H9 (cell line): ENCODE data around the gene MAPK4. TPM values are rescaled to one million over a fixed set of nuclear protein-coding genes. Genes with fewer than 3 reads are reported as not detected.

Experiments
- DNase-seq: peaks from one replicate; pipeline ENCODE4 v3.0.0-alpha.2; 2017
- H2AFZ ChIP-seq: one replicate; pipeline ENCODE4 v1.6.1; 2013; ENCODE audit warnings: mild to moderate bottlenecking, low read length, control low read depth, moderate library complexity
- H2AK5ac ChIP-seq: 2 replicates; pipeline ENCODE4 v1.6.1; 2013; ENCODE audit warnings: low read length, control low read depth, mixed read lengths; ENCODE audit not compliant: insufficient read length
- H2BK120ac ChIP-seq: one replicate; pipeline ENCODE4 v1.6.1; 2013; ENCODE audit warnings: low read depth, mild to moderate bottlenecking, low read length, control low read depth, inconsistent platforms; ENCODE audit not compliant: poor library complexity, severe bottlenecking
- H2BK12ac ChIP-seq: 2 replicates; pipeline ENCODE4 v1.6.1; 2013; ENCODE audit warnings: low read length, control low read depth, mixed read lengths, low read depth; ENCODE audit not compliant: insufficient read length
- H2BK15ac ChIP-seq: 2 replicates; pipeline ENCODE4 v1.6.1; 2013; ENCODE audit warnings: low read depth, low read length, control low read depth
- H2BK20ac ChIP-seq: one replicate; pipeline ENCODE4 v1.6.1; 2013; ENCODE audit warnings: low read depth, mild to moderate bottlenecking, low read length, control low read depth, inconsistent platforms; ENCODE audit not compliant: poor library complexity, severe bottlenecking
- H2BK5ac ChIP-seq: 2 replicates; pipeline ENCODE4 v1.6.1; 2013; ENCODE audit warnings: low read length, control low read depth, mixed read lengths; ENCODE audit not compliant: insufficient read length
- H3K14ac ChIP-seq: 2 replicates; pipeline ENCODE4 v1.6.1; 2013; ENCODE audit warnings: low read length, control low read depth; ENCODE audit not compliant: insufficient read depth
- H3K18ac ChIP-seq: 2 replicates; pipeline ENCODE4 v1.6.1; 2013; ENCODE audit warnings: low read depth, mild to moderate bottlenecking, mixed read lengths, low read length, control low read depth; ENCODE audit not compliant: insufficient read length
- H3K23ac ChIP-seq: 2 replicates; pipeline ENCODE4 v1.6.1; 2013; ENCODE audit warnings: low read length, control low read depth, mixed read lengths, low read depth; ENCODE audit not compliant: insufficient read length
- H3K23me2 ChIP-seq: 2 replicates; pipeline ENCODE4 v1.6.1; 2013; ENCODE audit warnings: low read depth, mild to moderate bottlenecking, mixed read lengths, low read length, control low read depth; ENCODE audit not compliant: insufficient read length, poor library complexity, severe bottlenecking
- H3K27ac ChIP-seq: 2 replicates; pipeline ENCODE4 v1.5.1; 2013; ENCODE audit warnings: low read length, control low read depth, mixed read lengths, low read depth; ENCODE audit not compliant: insufficient read length
- H3K27me3 ChIP-seq: 2 replicates; pipeline ENCODE4 v1.6.1; 2013; ENCODE audit warnings: low read length, control low read depth, inconsistent platforms; ENCODE audit not compliant: insufficient read depth
- H3K4ac ChIP-seq: 2 replicates; pipeline ENCODE4 v1.6.1; 2013; ENCODE audit warnings: low read depth, mild to moderate bottlenecking, control low read depth, inconsistent platforms, low read length, moderate library complexity
- H3K4me1 ChIP-seq: 2 replicates; pipeline ENCODE4 v1.6.1; 2013; ENCODE audit warnings: low read length, control low read depth, inconsistent platforms; ENCODE audit not compliant: insufficient read depth
- H3K4me2 ChIP-seq: 2 replicates; pipeline ENCODE4 v1.6.1; 2013; ENCODE audit warnings: low read length, control low read depth, mixed read lengths; ENCODE audit not compliant: insufficient read length, insufficient read depth
- H3K56ac ChIP-seq: 2 replicates; pipeline ENCODE4 v1.6.1; 2013; ENCODE audit warnings: low read depth, mild to moderate bottlenecking, mixed read lengths, low read length, control low read depth; ENCODE audit not compliant: insufficient read length
- H3K79me1 ChIP-seq: 2 replicates; pipeline ENCODE4 v1.6.1; 2013; ENCODE audit warnings: low read depth, mild to moderate bottlenecking, moderate library complexity, low read length, control low read depth, inconsistent platforms; ENCODE audit not compliant: insufficient read depth, poor library complexity, severe bottlenecking
- H3K79me2 ChIP-seq: 2 replicates; pipeline ENCODE4 v1.6.1; 2013; ENCODE audit warnings: low read length, control low read depth, inconsistent platforms; ENCODE audit not compliant: insufficient read depth
- H3K9ac ChIP-seq: 2 replicates; pipeline ENCODE4 v1.6.1; 2013; ENCODE audit warnings: low read length, control low read depth, mixed read lengths; ENCODE audit not compliant: insufficient read length; ENCODE audit errors: extremely low read depth
- H3K9me3 ChIP-seq: one replicate; pipeline ENCODE4 v1.6.1; 2013; ENCODE audit warnings: low read depth, low read length, inconsistent platforms; ENCODE audit not compliant: control insufficient read depth
- H3T11ph ChIP-seq: one replicate; pipeline ENCODE4 v1.6.1; 2013; ENCODE audit warnings: mild to moderate bottlenecking, low read length, control low read depth, inconsistent platforms
- H4K20me1 ChIP-seq: one replicate; pipeline ENCODE4 v1.6.1; 2013; ENCODE audit not compliant: control insufficient read depth, insufficient read length, insufficient read depth
- H4K5ac ChIP-seq: 2 replicates; pipeline ENCODE4 v1.6.1; 2013; ENCODE audit warnings: low read depth, mild to moderate bottlenecking, mixed read lengths, low read length, control low read depth; ENCODE audit not compliant: insufficient read length
- H4K8ac ChIP-seq: replicated peaks from 2 replicates; pipeline ENCODE4 v1.6.1; 2013; ENCODE audit warnings: low read length, control low read depth, mixed read lengths, low read depth; ENCODE audit not compliant: insufficient read length
- H4K91ac ChIP-seq: 2 replicates; pipeline ENCODE4 v1.6.1; 2013; ENCODE audit warnings: low read depth, mild to moderate bottlenecking, moderate library complexity, mixed read lengths, low read length, control low read depth; ENCODE audit not compliant: insufficient read length
- H3K27ac Mint-ChIP-seq, 3 experiments: 2 replicates in 2 of 3; 3 replicates in 1 of 3; pipeline ENCODE4 v1.8.0; 2020 to 2021; ENCODE audit warnings: mixed read lengths in 3 of 3, mild to moderate bottlenecking in 1 of 3, moderate library complexity in 1 of 3
- H3K27me3 Mint-ChIP-seq: 2 replicates; pipeline ENCODE4 v1.8.0; 2021; ENCODE audit warnings: low read depth, mild to moderate bottlenecking, moderate library complexity, mixed read lengths
- H3K36me3 Mint-ChIP-seq, 3 experiments: 2 replicates in 2 of 3; 3 replicates in 1 of 3; pipeline ENCODE4 v1.8.0; 2020 to 2021; ENCODE audit warnings: low read depth in 3 of 3, mixed read lengths in 3 of 3; ENCODE audit not compliant: insufficient read depth in 1 of 3
- H3K4me1 Mint-ChIP-seq, 2 experiments: 2 replicates each; pipeline ENCODE4 v1.8.0; 2020; ENCODE audit warnings: mixed read lengths in 2 of 2
- H3K4me3 Mint-ChIP-seq, 2 experiments: 2 replicates in 1 of 2; 3 replicates in 1 of 2; pipeline ENCODE4 v1.8.0; 2020 to 2021; ENCODE audit warnings: mild to moderate bottlenecking in 2 of 2, mixed read lengths in 2 of 2, moderate library complexity in 1 of 2
- H3K9me3 Mint-ChIP-seq, 2 experiments: 2 replicates in 1 of 2; 3 replicates in 1 of 2; pipeline ENCODE4 v1.8.0; 2020; ENCODE audit warnings: mild to moderate bottlenecking in 2 of 2, mixed read lengths in 2 of 2, moderate library complexity in 1 of 2
- CTCF ChIP-seq: fragments of 200-600 bp; sonication (generic); conservative IDR thresholded peaks from 3 replicates; pipeline ENCODE4 v1.8.0; 2021; ENCODE audit warnings: antibody characterized with exemption, mild to moderate bottlenecking
- WGBS: extraction: QIAGEN DNeasy Blood & Tissue Kit; methylation state at CpG from one replicate; pipeline ENCODE4 v1.1.7; 2013; ENCODE audit warnings: missing lambda C conversion rate, low lambda C conversion rate, mixed read lengths; ENCODE audit not compliant: insufficient read length; ENCODE audit errors: extremely low coverage; 5-methylcytosine and 5-hydroxymethylcytosine counted together
- total RNA-seq: library from RNA; stranded (reverse); gene quantifications from 2 replicates; pipeline ENCODE4 v1.2.1, GENCODE V29; 2021

Gene MAPK4
- total RNA-seq, 1 experiment from 2014 or later = 1.6 TPM

DNA sequence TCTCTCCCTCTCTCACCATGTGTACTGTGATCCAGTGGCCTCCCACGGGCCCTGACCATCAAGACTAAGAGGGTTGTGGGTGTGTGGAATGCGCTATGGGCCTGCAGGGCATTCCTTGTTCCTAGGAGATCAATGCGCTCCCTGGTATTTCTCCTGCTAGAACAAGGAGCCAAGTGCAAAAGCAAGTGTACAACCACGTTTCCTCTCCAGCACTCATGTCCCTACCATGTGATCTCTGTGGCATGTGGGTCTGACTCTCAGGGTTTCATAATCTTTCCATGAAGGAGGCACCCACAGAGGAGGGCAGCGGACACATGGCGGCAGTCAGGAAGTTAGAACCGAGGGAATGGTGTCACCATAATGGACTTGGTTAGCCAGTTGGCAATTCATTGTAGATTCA, 91.4 kb downstream of the MAPK4 start:
- Histone ChIP-seq H2BK20ac (no peak overlapping the region), H3K14ac (no peak overlapping the region), H4K5ac (no peak overlapping the region), H4K8ac (no peak overlapping the region), H4K20me1 (no peaks in the 10 kb centered on the region), H2AFZ (no peak overlapping the region), H3K23ac (no peak overlapping the region), H3K79me2 (no peaks in the 10 kb centered on the region), H3K27me3 (no peaks in the 10 kb centered on the region), H2AK5ac (no peak overlapping the region), H3T11ph (no peak overlapping the region), H2BK15ac (no peak overlapping the region), H3K23me2 (no peaks in the 10 kb centered on the region), H3K56ac (no peak overlapping the region), H2BK120ac (no peak overlapping the region), H3K27ac (no peak overlapping the region), H3K4me2 (no peak overlapping the region), H3K18ac (no peak overlapping the region), H2BK5ac (no peak overlapping the region), H3K4me1 (no peaks in the 10 kb centered on the region), H2BK12ac (no peak overlapping the region), H3K9me3 (no peaks in the 10 kb centered on the region), H3K9ac (no peak overlapping the region), H3K79me1 (no peaks in the 10 kb centered on the region), H4K91ac (no peak overlapping the region), H3K4ac (no peak overlapping the region)
- no peaks in the 10 kb centered on the region for H3K36me3 Mint-ChIP-seq
- no peaks in the 10 kb centered on the region; a peak in 1 of 5 replicates for H3K9me3 Mint-ChIP-seq
- peaks cover 8 to 14% of the 10 kb centered on the region in 2 experiments; a peak in 3 of 4 replicates for H3K4me1 Mint-ChIP-seq
- TF ChIP-seq CTCF = no peak
- WGBS = no CpG with 5 or more reads among the region's 7 CpGs
- H3K27me3 Mint-ChIP-seq = no peaks in the 10 kb centered on the region; the same call in 1 of the 2 replicates
- H3K4me3 Mint-ChIP-seq = no peak overlapping the region
- no peak overlapping the region; a peak in 1 of 7 replicates for H3K27ac Mint-ChIP-seq
- DNase-seq = no peak
